ENCODE results near the gene CD96.
A peak's percentile ranks its signal among the peaks of the same experiment; 100 is the strongest.

The CD96 gene

DNA sequence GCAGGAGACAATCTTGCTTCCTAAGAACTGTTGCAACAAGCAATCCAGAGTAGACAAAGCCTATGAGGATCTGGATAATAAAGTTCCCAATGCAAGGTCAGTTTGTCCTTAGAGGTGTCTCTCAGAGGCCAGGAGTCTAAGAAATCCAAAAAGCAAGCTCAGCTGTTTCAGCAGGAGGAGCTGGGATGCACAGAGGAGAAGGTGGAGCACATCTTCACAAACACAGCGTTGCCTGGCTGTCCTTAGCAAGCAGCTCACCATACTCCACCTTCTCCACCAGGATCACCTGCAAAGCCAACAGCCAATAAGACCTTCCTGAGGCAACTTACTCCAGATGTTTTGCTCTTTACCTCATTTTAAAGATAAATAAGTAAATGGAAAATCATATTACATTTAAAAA lies 52.8 kb downstream of the CD96 start:
- DNase-seq, result no peak

- no peak for DNase-seq
These were observed 53.2 kb downstream of the CD96 start, which contains the start of gene ZBED2 for GRCh38 chr3:111595232-111595631. ZBED2 (minus strand) TSS chr3:111595346; CDS start chr3:111594201, 1,145 bp downstream.

DNA sequence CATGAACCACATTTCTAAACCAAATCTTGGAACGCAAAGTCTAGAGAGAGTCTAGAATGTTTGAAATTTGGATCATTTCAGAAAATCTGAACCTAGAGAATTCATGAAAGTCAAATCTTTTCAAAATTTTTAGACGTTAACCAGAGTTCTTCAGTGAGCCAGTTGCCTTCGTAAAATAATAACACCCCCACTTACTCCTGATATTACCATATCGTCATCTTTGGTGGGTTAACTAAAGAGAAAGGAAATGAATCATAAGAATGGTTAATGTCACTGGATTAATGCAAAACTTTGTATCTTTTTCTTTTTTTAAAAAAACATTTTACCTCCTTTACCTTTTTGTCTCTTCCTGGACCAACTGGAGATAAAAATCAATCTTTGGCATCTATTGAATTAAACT lies 54.3 kb downstream of the CD96 start:
- no peak for DNase-seq

- DNase-seq, result no peak
These were observed 56.1 kb downstream of the CD96 start for GRCh38 chr3:111598139-111598538.

- no peak for DNase-seq
These were observed 56.6 kb downstream of the CD96 start for GRCh38 chr3:111598552-111598951.

DNA sequence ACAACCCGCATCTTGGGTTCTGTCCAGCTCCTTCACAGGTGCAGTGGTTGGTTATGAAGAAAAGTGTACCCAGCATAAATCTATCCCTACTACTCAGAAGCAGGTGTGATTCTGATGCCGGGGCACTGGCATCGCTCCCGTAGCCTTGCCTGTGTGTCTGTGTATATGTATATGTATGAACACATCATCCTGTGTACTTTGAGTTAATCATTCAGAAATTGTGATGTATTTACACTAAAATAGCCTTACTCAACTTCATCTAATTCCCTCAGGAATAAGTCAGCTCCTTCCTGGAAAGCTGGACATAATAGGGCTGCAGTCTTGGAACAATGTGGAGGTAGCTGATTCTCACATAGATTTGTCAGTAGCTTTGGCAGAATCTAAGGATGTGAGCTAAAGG lies 59.8 kb downstream of the CD96 start:
- DNase-seq, result no peak

DNA sequence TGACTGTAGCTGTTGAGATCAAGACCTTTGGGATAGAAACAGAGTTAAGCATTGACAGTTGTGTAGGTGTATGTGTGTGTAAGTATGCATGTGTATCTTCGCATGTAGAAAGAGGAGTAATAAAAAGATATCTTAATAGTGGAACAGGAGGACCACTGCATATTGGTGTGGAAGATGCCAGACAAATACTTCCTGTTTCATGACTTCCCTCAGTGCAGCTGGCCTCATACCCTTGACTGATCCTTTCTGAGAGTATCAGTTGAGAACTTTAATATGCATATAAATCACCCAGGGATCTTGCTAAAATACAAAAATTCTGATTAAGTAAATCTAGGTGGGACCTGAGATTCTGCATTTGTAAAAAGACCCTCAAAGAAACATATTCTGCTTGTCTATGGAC lies 61.7 kb downstream of the CD96 start:
- DNase-seq, result no peak

GRCh38 chr3:111604119-111604518 lies 62.1 kb downstream of the CD96 start:
- DNase-seq, result peak in 1 of 2 donors; percentile 46

DNA sequence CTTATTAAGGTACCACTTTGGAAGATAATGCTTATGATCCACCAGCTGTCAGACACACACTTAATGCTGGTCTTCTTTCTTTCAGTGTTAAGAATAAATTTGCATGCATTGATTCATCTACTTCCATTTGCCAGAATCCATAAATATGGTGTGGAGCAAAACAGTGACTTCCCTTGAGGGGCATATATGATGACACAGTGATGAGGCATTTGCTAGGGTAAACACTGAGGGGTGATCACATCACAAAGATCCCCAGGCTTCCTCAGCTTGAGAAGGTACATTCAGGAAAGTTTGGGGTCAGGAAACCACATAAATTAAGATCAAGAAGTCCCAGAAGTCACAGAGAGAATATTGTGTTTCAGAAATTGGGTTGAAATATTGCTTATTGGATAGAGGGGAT lies 63.0 kb downstream of the CD96 start:
- no peak for DNase-seq

- DNase-seq, result no peak
These were observed 63.5 kb downstream of the CD96 start for GRCh38 chr3:111605493-111605892.

DNA sequence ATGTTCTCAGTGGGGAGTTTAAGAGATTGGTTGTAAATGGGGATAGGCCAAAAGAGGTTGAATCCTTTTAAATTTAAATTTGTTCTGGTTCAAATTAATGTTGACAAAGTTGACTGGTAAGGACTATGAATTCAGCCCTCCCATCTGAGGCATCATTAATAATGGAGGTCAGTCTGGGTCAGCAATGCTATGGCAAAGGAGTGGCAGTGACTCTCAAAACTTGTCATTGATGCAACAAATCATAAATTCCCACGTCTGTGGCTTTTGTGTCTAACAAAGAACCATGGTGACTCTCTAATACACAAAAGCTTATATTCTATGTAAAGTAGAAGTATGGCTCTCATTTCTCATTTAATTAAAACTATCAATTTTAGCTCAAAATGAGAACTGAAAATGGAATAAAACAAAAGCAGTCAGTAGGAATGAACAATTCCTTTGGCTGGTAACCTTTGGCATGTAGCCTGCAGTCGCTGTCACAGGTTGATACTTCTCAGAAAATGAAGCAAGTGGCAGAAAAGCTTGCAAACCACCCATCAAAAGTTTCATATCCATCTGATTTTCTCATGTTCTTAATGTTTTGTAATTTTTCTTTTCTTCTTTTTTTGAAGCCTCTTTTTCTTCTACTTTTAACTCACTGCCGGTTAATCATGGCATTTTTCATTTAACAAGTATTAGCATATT lies 65.4 kb downstream of the CD96 start:
- DNase-seq, result no peak

DNA sequence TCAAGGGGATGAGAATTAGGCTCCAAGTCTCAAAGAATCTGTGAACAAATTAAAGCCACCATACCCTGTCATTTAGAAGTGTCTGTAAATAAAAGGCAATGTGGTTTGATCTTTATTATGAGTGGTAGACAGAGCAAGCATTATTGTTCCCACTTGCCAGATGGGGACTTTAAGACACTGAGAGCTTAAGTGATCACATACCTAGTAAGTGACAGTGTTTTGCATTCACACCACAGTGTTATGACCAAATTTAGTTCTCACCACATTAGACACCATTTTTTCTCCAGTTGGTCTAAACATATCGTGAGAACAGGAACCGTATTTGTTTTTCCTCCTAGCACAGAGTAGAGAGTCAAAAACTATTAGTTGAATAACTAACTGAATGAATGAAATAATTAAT lies 66.4 kb downstream of the CD96 start:
- no peak for DNase-seq

GRCh38 chr3:111609700-111610099 lies 67.7 kb downstream of the CD96 start:
- no peak for DNase-seq

- DNase-seq, result no peak
These were observed 68.2 kb downstream of the CD96 start for GRCh38 chr3:111610189-111610588.

- DNase-seq, result no peak
These were observed 68.6 kb downstream of the CD96 start for GRCh38 chr3:111610612-111611054.

DNA sequence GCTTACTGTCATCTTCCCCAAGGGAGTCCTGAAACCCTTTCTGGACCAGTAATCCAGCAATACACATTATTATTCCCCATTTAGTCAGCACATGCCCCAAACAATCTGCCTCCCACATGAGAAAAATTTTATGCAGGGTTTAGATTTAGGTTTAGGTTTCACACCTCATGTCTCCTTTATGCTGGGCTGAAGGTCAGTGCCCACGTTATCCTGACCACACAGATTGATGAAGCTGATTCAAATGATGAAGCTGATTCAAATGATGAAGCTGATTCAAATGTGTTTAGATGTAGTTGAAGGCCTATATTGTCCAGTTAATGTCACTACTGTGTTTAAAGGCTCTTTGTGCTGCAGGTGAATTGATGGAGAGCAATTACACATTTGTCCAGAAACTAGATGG lies 71.3 kb downstream of the CD96 start:
- no peak for DNase-seq

DNA sequence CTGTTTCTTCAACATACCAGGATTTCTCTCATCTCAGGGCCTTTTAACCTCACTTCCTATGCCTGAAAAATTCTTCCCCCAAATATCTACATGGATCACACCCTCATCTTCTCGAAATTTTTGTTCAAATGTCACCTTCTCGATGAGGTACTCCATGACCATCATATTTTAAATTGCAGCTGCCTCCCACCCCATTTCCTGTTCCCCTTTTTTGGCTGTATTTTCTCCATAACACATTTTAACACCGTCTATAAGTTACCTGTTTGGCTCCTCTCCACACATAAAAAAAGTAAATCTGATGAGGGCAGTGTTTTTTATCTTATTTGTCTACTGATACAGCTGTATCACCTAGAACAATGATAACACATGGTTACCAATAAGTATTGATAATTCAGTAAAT lies 73.9 kb downstream of the CD96 start:
- no peak for DNase-seq

- peak; percentile 70 to 71 for DNase-seq
These were observed 74.6 kb downstream of the CD96 start for GRCh38 chr3:111616417-111617105.

DNA sequence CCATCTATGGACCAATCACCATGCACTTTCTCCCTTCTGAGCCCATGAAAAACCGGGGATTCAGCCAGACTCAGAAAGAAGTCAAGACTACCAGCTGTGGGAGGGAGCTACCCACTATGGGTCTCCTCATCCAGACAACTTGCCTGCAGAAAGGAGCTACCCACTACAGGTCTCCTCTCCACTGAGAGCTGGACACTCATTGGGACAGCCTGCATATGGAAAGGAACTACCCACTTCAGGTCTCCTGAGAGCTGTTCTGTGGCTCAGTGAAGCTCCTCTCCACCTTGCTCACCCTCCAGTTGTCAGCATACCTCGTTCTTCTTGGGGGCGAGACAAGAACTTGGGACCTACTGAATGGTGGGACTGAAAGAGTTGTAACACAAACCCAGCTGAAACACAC lies 75.4 kb downstream of the CD96 start:
- no peak for DNase-seq

- DNase-seq, result peak in 1 of 2 donors; percentile 24
These were observed 76.1 kb downstream of the CD96 start for GRCh38 chr3:111617912-111618601.

GRCh38 chr3:111618945-111619344 lies 76.9 kb downstream of the CD96 start:
- DNase-seq, result no peak

- no peak for DNase-seq
These were observed 77.8 kb downstream of the CD96 start for GRCh38 chr3:111619833-111620232.

DNA sequence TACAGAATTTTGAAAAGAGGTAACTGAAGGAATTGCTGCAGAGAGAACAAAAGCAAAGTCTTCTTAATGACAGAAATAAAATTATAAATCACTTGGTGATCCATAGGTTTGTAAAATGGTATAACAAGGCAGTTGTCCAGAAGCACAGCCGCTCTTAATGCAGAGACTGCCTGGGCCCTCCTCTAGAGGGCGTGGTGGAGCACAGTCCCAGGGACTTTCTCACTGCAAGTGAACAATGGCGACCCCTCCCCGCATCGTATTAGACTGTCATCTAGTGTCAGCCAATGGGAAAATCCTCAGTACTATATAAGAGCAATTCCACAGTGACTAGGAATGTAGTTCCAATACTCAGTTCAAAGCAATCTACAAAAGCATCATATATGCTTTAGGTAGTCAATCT lies 79.5 kb downstream of the CD96 start:
- DNase-seq, result peak; percentile 39 to 68

DNA sequence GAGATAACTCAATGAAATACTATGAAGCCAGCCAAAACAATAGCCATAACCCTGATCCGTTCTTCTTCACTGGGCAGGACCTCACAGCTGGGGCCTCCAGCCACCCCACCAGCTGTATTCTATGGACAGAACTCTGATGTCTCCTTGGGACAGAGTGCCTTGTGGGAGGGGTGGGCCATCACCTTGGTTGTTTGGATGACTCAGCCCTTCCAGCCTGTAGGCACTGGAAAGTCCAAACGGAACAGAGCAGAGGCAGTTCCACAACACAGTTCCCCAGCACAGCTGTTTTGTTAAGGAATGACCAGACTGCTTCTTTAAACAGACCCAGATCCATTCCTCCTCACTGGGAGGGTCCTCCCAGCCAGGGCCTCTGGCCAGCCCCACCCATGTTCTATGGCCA lies 85.1 kb downstream of the CD96 start:
- DNase-seq, result no peak

All from stimulated activated CD4-positive, alpha-beta T cell treated with anti-CD3 and anti-CD28 coated beads, Interleukin-2, amount 100 ng/mL, for 24 hours (primary cell).